HepG2 (cell line): ENCODE data around the gene PRKN.

Experiments used
- CTCF ChIP-seq: sonication (generic); formaldehyde crosslinking; IDR thresholded peaks from 2 replicates; pipeline ENCODE4 v1.5.0; 2020; ENCODE audit warnings: mild to moderate bottlenecking, missing genetic modification reagents, moderate library complexity
- KAT8 ChIP-seq: IDR thresholded peaks from 2 replicates; pipeline ENCODE4 v1.6.1; 2016; ENCODE audit warnings: missing genetic modification reagents, missing compliant biosample characterization
- PPARG ChIP-seq: conservative IDR thresholded peaks from 2 replicates; pipeline ENCODE4 v1.6.1; 2016; ENCODE audit warnings: missing biosample characterization, missing genetic modification reagents
- SOX13 ChIP-seq, 3 experiments: fragments of 450-650 bp in 1 of 3; sonication (generic) in 1 of 3; formaldehyde crosslinking in 1 of 3; IDR thresholded peaks in 2 of 3; conservative IDR thresholded peaks in 1 of 3; 2 replicates each; pipeline versions ENCODE4 v1.5.0 to v1.6.1; 2016 to 2020; ENCODE audit warnings: antibody characterized with exemption in 1 of 3, mild to moderate bottlenecking in 1 of 3, missing compliant biosample characterization in 1 of 3, missing genetic modification reagents in 1 of 3, moderate library complexity in 1 of 3

- TF ChIP-seq KAT8 (CRISPR knock-in tag): no peak
- TF ChIP-seq PPARG (CRISPR knock-in tag): no peak
- TF ChIP-seq SOX13 (IDR thresholded peaks at IDR 0.05): no peak
- no peak for TF ChIP-seq SOX13 (CRISPR knock-in tag; conservative IDR thresholded peaks at IDR 0.05 in 1 of 2, IDR thresholded peaks at IDR 0.05 in 1 of 2)
- no peak for TF ChIP-seq CTCF (CRISPR knock-in tag)
These were observed 766.5 kb downstream of the PRKN start for GRCh38 chr6:161961046-161961445.
